Measurements from ENCODE around the gene NAV2.

DNA sequence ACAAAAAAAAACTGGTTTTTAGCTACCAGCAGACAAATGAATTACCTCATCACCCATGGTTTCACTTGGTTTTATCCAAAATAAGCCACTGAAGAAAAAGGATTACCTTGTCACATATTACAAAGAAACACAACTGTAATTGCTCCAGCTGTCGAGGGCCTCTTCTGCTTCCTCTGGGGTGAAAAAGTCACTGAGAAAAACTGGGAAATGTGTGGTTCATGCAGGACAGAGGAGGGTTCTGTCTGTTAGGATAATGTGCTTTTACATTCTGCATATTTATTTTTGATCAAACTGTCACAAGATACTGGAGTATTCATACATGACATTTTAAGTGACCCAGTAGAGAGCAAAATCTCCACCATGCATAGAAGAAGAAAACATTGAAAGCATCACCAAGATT, 211.7 kb downstream of the NAV2 start:
- TF ChIP-seq POLR2AphosphoS5 (IDR thresholded peaks at IDR 0.05) (no peak), EP300 (IDR thresholded peaks at IDR 0.05) (no peak), POLR2A (IDR thresholded peaks at IDR 0.05) (no peak)
- TF ChIP-seq, protein P1, sequence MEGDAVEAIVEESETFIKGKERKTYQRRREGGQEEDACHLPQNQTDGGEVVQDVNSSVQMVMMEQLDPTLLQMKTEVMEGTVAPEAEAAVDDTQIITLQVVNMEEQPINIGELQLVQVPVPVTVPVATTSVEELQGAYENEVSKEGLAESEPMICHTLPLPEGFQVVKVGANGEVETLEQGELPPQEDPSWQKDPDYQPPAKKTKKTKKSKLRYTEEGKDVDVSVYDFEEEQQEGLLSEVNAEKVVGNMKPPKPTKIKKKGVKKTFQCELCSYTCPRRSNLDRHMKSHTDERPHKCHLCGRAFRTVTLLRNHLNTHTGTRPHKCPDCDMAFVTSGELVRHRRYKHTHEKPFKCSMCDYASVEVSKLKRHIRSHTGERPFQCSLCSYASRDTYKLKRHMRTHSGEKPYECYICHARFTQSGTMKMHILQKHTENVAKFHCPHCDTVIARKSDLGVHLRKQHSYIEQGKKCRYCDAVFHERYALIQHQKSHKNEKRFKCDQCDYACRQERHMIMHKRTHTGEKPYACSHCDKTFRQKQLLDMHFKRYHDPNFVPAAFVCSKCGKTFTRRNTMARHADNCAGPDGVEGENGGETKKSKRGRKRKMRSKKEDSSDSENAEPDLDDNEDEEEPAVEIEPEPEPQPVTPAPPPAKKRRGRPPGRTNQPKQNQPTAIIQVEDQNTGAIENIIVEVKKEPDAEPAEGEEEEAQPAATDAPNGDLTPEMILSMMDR (IDR thresholded peaks at IDR 0.05) = no peak
